GM12878 (cell line): ENCODE results near the gene JOSD2. TPM values are rescaled to one million over a fixed set of nuclear protein-coding genes. Genes with fewer than 3 reads are reported as not detected.

Experiments used
- ATAC-seq: fragments of 200-7000 bp; cut with Tn5 transposase; 3 replicates; pipeline ENCODE4 v1.9.1; 2020; ENCODE audit warnings: mild to moderate bottlenecking, moderate library complexity
- BruUV-seq: library from RNA; stranded (reverse); fragments of 400-500 nt; replicated peaks from 2 replicates; lab custom pipeline; 2021; lab: Mats Ljungman, UMichigan
- CTCF ChIA-PET: fragments of 300-600 bp; sonication (Branson Sonifier 250); formaldehyde crosslinking; extraction: SDS; loops from one replicate; lab custom pipeline; 2021; ENCODE audit warnings: inconsistent platforms; lab: Yijun Ruan, JAX
- POLR2A ChIA-PET: fragments of 350-600 bp; formaldehyde crosslinking; extraction: SDS; loops from one replicate; lab custom pipeline; 2021; ENCODE audit warnings: inconsistent platforms; lab: Charles Lee
- RAD21 ChIA-PET: fragments of 300-600 bp; sonication (Branson Sonifier 250); formaldehyde crosslinking; loops from one replicate; lab custom pipeline; 2023; ENCODE audit warnings: antibody characterized with exemption; ENCODE audit not compliant: unreplicated experiment; lab: Charles Lee
- SMC1A ChIA-PET: fragments of 300-600 bp; sonication (Branson Sonifier 250); formaldehyde crosslinking; loops from one replicate; lab custom pipeline; 2023; ENCODE audit not compliant: unreplicated experiment, uncharacterized antibody; lab: Charles Lee
- DNase-seq: peaks from one replicate; pipeline ENCODE4 v3.0.0-alpha.2; 2011; ENCODE audit warnings: low read depth, low spot score
- FAIRE-seq: peaks from 3 replicates; lab custom pipeline; 2011; peaks lifted over from hg19 to GRCh38; lab: Jason Lieb, UNC
- H2AFZ ChIP-seq: 2 replicates; pipeline ENCODE4 v1.6.0; 2011; ENCODE audit warnings: low read depth, low read length, control low read depth; ENCODE audit not compliant: control insufficient read depth
- H3K27ac ChIP-seq: 2 replicates; pipeline ENCODE4 v1.5.1; 2011; ENCODE audit warnings: control low read depth; ENCODE audit not compliant: control insufficient read depth, insufficient read depth
- H3K27me3 ChIP-seq, 2 experiments: replicated peaks in 1 of 2; 2 replicates each; pipeline versions ENCODE4 v1.6.0 to v1.6.1; 2011; ENCODE audit warnings: low read length in 1 of 2; ENCODE audit not compliant: control insufficient read depth in 2 of 2, insufficient read depth in 2 of 2
- H3K36me3 ChIP-seq, 2 experiments: 2 replicates each; pipeline ENCODE4 v1.5.1; 2011; ENCODE audit warnings: low read length in 1 of 2; ENCODE audit not compliant: control insufficient read depth in 2 of 2, insufficient read depth in 2 of 2
- H3K4me1 ChIP-seq: 2 replicates; pipeline ENCODE4 v1.6.1; 2011; ENCODE audit warnings: mild to moderate bottlenecking, low read length, moderate library complexity, mixed read lengths; ENCODE audit not compliant: control insufficient read depth, insufficient read depth
- H3K4me2 ChIP-seq: 2 replicates; pipeline ENCODE4 v1.6.0; 2011; ENCODE audit warnings: control low read depth; ENCODE audit not compliant: control insufficient read depth, insufficient read depth
- H3K4me3 ChIP-seq: fragments of 200-600 bp; sonication (generic); 2 replicates; pipeline ENCODE4 v1.5.1; 2016
- H3K79me2 ChIP-seq: 2 replicates; pipeline ENCODE4 v1.6.0; 2011; ENCODE audit warnings: low read length; ENCODE audit not compliant: control insufficient read depth, insufficient read depth
- H3K9ac ChIP-seq: 2 replicates; pipeline ENCODE4 v1.8.0; 2011; ENCODE audit warnings: low read length, control low read depth, mixed read lengths; ENCODE audit not compliant: control insufficient read depth, insufficient read depth
- H3K9me3 ChIP-seq: replicated peaks from 3 replicates; pipeline ENCODE4 v1.5.1; 2011; ENCODE audit warnings: mild to moderate bottlenecking, low read length; ENCODE audit not compliant: control insufficient read depth, insufficient read depth
- H4K20me1 ChIP-seq: 2 replicates; pipeline ENCODE4 v1.6.0; 2011; ENCODE audit not compliant: control insufficient read depth, insufficient read depth
- CBFB ChIP-seq: IDR thresholded peaks from 2 replicates; pipeline ENCODE4 v1.6.1; 2016; ENCODE audit warnings: antibody characterized with exemption, low read depth
- MLLT1 ChIP-seq: fragments of 450-650 bp; IDR thresholded peaks from 2 replicates; pipeline ENCODE4 v1.6.1; 2016; ENCODE audit warnings: mild to moderate bottlenecking
- NKRF ChIP-seq: fragments of 450-650 bp; conservative IDR thresholded peaks from 2 replicates; pipeline ENCODE4 v1.6.1; 2017; ENCODE audit warnings: mild to moderate bottlenecking, moderate library complexity
- SP1 ChIP-seq: IDR thresholded peaks from one replicate; pipeline ENCODE4 v1.6.1; 2011; ENCODE audit warnings: low read depth, low read length
- STAT3 ChIP-seq: IDR thresholded peaks from 2 replicates; pipeline ENCODE4 v1.6.1; 2011; ENCODE audit warnings: low read depth, low read length, improper control_type of control experiment
- WGBS: methylation state at CpG from one replicate; pipeline ENCODE4 v1.1.6; 2016; ENCODE audit warnings: low lambda C conversion rate; ENCODE audit not compliant: insufficient replicate concordance, insufficient coverage; ENCODE audit errors: missing lambda C conversion rate; 5-methylcytosine and 5-hydroxymethylcytosine counted together
- in situ Hi-C: fragments of 300-500 bp; cut with MboI; formaldehyde crosslinking; loops from 9 replicates; pipeline ENCODE4 v1.14.3; 2018; ENCODE audit warnings: mixed read lengths
- intact Hi-C: fragments of 100-400 bp; cut with micrococcal nuclease; formaldehyde crosslinking; loops from one replicate; pipeline ENCODE4 v1.14.2; 2022; ENCODE audit not compliant: unreplicated experiment
- polyA plus RNA-seq, 11 experiments: library from polyadenylated mRNA; depleted of rRNA in 4 of 11; unstranded in 6 of 11; stranded (reverse) in 5 of 11; fragments of >200 nt; fragmentation: Nextera tagmentation in 4 of 11; fragmentation: Illumina TruSeq in 1 of 11; extraction: Ambion mirVana in 4 of 11; extraction: Trizol in 1 of 11; gene quantifications; 1 replicate in 1 of 11; 2 replicates in 10 of 11; pipeline versions ENCODE4 v1.2.1 to v1.2.3, GENCODE V29; 2011 to 2016; ENCODE audit warnings: inconsistent platforms in 2 of 11, missing spikeins in 2 of 11, low read depth in 1 of 11
- total RNA-seq, 4 experiments: library from RNA; depleted of rRNA in 3 of 4; stranded (reverse); fragments of >200 nt in 3 of 4; fragmentation: Illumina TruSeq in 1 of 4; extraction: Trizol in 1 of 4; gene quantifications; 2 replicates each; pipeline versions ENCODE4 v1.2.1 to v1.2.3, GENCODE V29; 2013 to 2021

JOSD2 gene
- total and polyA plus RNA-seq, 10 of the 15 experiments (the other 5 are each of a cell fraction or from before 2014, with no cell fraction given), result 0.91 to 26.7 (median 13.0) TPM

GRCh38 chr19:50489461-50490011 lies 21.5 kb downstream of the JOSD2 start:
- Histone ChIP-seq H4K20me1 (no peaks in the 10 kb centered on the region), H2AFZ (no peak overlapping the region), H3K79me2 (no peaks in the 10 kb centered on the region), H3K9ac (no peak overlapping the region), H3K4me1 (no peaks in the 10 kb centered on the region), H3K27me3 (no peaks in the 10 kb centered on the region), H3K4me3 (no peak overlapping the region), H3K9me3 (peaks cover 3% of the 10 kb centered on the region; the same call in 2 of the 3 replicates), H3K4me2 (no peak overlapping the region), H3K36me3 (no peaks in the 10 kb centered on the region), H3K27ac (no peak overlapping the region)
- no TSS peak for BruUV-seq
- TF ChIP-seq MLLT1, result no peak
- no peak for TF ChIP-seq CBFB
- TF ChIP-seq STAT3, result no peak
- TF ChIP-seq SP1, result no peak
- TF ChIP-seq NKRF, result no peak
- RAD21 ChIA-PET, result no interaction called here
- WGBS, result 84% methylated on average over 20 of the region's 24 CpGs
- ATAC-seq, result no peak
- intact Hi-C loops, result no loop called here
- CTCF ChIA-PET, result interaction anchor here (0.9 kb wide), 1 partner anchor 10 kb away, joined by 4 read pairs; no protein-coding TSS in a partner anchor
- POLR2A ChIA-PET, result no interaction called here
- SMC1A ChIA-PET, result no interaction called here
- in situ Hi-C loops, result no loop called here
- FAIRE-seq, result no peak
- no peak for DNase-seq
